Measurements from ENCODE around the gene PRKD1.

- TF ChIP-seq, protein P1, sequence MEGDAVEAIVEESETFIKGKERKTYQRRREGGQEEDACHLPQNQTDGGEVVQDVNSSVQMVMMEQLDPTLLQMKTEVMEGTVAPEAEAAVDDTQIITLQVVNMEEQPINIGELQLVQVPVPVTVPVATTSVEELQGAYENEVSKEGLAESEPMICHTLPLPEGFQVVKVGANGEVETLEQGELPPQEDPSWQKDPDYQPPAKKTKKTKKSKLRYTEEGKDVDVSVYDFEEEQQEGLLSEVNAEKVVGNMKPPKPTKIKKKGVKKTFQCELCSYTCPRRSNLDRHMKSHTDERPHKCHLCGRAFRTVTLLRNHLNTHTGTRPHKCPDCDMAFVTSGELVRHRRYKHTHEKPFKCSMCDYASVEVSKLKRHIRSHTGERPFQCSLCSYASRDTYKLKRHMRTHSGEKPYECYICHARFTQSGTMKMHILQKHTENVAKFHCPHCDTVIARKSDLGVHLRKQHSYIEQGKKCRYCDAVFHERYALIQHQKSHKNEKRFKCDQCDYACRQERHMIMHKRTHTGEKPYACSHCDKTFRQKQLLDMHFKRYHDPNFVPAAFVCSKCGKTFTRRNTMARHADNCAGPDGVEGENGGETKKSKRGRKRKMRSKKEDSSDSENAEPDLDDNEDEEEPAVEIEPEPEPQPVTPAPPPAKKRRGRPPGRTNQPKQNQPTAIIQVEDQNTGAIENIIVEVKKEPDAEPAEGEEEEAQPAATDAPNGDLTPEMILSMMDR (IDR thresholded peaks at IDR 0.05; ENCODE audit: poor library complexity) = no peak
- no peak for TF ChIP-seq EZH2 (IDR thresholded peaks at IDR 0.05; ENCODE audit: borderline replicate concordance)
Observed at GRCh38 chr14:29804481-29805266, 123.0 kb downstream of the PRKD1 start.

Data from hepatocyte (in vitro differentiated cells).